Bone marrow (tissue), 2 donors: Measurements from ENCODE around the gene PER2.
A peak's percentile ranks its signal among the peaks of the same experiment; 100 is the strongest.
"Not testable (repeated sequence)": the region's sequence is repeated elsewhere in the genome, so short reads cannot be mapped to it uniquely, and the experiment has no call there.

ENCODE experiments used
- DNase-seq, 2 donors: peaks; one replicate each; lab custom pipeline; 2025; lab: John Stamatoyannopoulos, UW

Gene PER2, protein sequence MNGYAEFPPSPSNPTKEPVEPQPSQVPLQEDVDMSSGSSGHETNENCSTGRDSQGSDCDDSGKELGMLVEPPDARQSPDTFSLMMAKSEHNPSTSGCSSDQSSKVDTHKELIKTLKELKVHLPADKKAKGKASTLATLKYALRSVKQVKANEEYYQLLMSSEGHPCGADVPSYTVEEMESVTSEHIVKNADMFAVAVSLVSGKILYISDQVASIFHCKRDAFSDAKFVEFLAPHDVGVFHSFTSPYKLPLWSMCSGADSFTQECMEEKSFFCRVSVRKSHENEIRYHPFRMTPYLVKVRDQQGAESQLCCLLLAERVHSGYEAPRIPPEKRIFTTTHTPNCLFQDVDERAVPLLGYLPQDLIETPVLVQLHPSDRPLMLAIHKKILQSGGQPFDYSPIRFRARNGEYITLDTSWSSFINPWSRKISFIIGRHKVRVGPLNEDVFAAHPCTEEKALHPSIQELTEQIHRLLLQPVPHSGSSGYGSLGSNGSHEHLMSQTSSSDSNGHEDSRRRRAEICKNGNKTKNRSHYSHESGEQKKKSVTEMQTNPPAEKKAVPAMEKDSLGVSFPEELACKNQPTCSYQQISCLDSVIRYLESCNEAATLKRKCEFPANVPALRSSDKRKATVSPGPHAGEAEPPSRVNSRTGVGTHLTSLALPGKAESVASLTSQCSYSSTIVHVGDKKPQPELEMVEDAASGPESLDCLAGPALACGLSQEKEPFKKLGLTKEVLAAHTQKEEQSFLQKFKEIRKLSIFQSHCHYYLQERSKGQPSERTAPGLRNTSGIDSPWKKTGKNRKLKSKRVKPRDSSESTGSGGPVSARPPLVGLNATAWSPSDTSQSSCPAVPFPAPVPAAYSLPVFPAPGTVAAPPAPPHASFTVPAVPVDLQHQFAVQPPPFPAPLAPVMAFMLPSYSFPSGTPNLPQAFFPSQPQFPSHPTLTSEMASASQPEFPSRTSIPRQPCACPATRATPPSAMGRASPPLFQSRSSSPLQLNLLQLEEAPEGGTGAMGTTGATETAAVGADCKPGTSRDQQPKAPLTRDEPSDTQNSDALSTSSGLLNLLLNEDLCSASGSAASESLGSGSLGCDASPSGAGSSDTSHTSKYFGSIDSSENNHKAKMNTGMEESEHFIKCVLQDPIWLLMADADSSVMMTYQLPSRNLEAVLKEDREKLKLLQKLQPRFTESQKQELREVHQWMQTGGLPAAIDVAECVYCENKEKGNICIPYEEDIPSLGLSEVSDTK (N-terminal part only)

GRCh38 chr2:238287737-238288649 is at the start of gene PER2:
TSS of gene PER2 (minus strand) at chr2:238288610. CDS start at chr2:238277936, 10,674 bp downstream.
- DNase-seq, result peak; percentile 64 to 76

DNA sequence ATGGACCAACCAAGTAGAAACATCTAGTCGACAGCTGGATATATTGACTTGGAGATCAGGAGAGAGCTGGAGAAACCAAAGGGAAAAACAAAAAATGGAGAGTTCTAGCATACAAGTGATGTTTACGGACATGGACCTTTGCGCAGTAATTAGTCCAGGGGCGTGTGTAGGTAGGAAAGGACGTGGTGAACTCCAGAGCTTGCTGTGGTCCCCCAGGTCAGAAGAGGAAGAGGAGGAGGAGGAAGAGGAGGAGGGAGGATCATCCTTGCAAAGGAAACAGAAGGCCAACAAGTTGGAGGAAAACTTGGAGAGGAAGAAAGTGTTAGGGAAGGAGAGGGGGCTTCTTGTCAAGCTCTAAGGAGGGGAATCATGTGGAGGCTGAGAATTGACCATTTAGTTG is 49.4 kb upstream of the PER2 start:
- no peak for DNase-seq

- no peak for DNase-seq
These were observed 48.5 kb upstream of the PER2 start for GRCh38 chr2:238336793-238337444.

- no peak for DNase-seq
These were observed 47.7 kb upstream of the PER2 start for GRCh38 chr2:238336151-238336550.

DNA sequence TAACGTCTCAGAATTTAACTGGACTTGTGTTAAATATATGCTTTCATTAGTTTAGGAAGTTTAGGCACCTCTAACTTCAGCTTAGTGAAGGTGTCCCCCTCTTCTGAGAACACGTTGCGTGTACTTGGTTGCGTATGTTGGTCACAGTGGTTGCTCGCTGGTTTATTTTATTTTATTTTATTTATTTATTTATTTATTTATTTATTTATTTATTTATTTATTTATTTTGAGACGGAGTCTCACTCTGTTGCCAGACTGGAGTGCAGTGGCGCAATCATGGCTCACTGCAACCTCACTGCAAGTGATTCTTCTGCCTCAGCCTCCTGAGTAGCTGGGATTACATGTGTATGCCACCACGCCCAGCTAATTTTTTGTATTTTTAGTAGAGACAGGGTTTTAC is 47.2 kb upstream of the PER2 start:
- DNase-seq, result not testable (repeated sequence)

DNA sequence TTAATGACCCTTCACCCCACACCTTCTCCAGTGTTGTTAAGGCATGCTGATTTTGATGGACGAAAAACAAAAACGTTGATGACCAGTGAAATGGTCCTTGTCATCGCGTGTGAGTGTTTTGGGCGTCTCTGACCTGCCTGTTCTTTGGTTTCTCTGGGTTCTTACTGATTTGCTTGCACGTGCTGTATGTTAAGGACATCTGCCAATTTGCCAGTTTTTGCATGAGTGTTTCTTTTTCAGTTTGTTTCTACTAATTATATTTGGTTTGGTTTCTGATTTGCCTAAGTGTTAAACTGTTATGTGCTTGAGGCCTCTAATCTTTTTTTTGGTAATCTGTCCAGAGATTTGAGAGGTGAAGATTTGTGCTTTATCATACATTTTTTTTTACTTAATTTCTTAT is 46.5 kb upstream of the PER2 start:
- DNase-seq, result no peak

DNA sequence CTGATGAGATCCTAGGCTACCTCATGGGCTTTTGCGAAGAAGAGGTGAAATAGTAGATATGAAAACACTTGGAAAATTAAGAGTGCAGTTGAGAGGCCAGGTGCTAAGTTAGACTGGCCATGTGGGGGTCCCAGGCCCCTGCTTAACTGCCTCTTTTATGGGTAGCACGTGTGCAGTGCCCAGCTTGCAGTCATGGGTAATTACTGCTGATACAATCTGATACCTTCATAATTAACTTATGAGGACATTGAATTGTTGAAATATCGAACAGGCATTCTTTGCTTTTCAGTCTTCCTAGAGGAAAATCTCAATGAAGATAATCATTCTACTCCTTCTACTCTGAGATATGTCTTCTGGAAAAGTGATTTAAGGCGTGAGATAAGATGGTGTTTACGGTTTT is 43.5 kb upstream of the PER2 start:
- no peak for DNase-seq

DNA sequence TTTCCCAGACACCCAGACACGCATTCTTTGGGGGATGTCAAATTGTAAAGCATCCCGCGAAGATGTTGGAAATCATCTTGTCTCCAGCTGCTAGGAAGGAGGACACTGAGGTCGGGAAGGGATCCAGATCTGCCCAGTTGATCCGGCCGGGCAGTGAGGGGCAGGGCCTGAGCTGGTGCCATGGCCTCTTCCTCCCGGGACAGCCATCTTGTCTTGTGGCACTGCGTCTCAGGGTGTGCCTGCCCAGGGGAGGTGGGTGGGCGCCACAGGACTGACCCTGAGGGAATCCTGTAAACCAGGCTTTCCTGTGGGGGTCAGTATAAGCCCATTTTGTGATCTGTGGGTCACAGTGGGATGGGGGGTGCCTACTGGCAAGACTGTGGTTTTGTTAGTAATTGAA is 42.0 kb upstream of the PER2 start:
- DNase-seq, result no peak

- no peak for DNase-seq
These were observed 39.3 kb upstream of the PER2 start for GRCh38 chr2:238327751-238328150.

GRCh38 chr2:238326801-238327365 is 38.5 kb upstream of the PER2 start:
- DNase-seq, result no peak

DNA sequence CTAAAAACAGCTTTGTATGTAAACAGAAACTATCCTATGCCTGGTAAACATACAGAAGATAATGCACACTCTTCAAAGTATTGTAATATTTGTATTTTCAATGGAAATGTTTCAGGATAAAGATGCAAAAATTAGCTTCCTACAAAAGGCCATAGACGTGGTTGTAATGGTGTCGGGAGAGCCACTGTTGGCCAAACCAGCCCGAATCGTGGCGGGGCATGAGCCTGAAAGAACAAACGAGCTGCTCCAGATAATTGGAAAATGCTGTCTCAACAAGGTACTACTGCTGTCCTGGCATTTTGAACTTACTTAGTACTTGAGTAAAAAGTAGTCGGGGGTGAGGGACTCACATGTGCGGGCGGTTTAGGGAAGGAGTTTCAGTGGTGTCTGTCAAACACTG is 37.3 kb upstream of the PER2 start:
- no peak for DNase-seq

DNA sequence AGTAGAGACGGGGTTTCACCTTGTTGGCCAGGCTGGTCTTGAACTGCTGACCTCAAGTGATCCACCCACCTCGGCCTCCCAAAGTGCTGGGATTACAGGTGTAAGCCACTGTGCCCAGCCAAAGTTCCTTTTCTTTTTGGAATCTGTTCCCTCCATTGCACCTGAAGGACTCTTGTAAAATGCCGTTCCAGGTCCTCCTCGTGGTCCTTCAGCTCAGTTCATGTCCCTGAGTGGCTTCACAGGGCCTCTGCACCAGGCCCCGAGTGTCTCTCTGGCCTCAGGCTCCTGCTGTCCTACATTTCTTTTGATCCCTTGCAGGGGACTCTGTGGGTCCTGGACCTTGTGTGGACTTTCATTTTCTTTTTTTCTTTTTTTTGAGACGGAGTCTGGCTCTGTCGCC is 35.8 kb upstream of the PER2 start:
- DNase-seq, result not testable (repeated sequence)

DNA sequence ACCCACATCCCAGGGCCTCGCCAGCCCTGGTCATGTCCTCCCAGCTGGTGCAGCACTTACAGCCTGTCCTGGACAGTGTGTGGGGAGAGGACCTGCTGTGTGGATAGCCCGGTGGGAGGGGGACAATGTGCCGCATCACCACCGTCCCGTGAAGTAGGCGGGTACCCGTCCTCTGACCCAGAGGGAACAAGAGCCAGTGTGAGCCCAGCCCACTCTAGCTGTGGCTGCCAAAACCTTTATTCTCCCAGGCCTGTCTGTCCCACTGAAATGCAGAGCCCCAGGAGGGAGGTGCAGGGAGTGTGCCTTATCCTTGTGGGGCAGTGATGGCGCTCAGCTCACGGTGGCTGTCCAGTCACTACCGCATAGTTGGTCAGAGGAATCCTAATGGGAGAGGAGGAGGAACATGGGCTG is 33.6 kb upstream of the PER2 start:
- no peak for DNase-seq

- no peak for DNase-seq
These were observed 33.1 kb upstream of the PER2 start for GRCh38 chr2:238321467-238321866.

DNA sequence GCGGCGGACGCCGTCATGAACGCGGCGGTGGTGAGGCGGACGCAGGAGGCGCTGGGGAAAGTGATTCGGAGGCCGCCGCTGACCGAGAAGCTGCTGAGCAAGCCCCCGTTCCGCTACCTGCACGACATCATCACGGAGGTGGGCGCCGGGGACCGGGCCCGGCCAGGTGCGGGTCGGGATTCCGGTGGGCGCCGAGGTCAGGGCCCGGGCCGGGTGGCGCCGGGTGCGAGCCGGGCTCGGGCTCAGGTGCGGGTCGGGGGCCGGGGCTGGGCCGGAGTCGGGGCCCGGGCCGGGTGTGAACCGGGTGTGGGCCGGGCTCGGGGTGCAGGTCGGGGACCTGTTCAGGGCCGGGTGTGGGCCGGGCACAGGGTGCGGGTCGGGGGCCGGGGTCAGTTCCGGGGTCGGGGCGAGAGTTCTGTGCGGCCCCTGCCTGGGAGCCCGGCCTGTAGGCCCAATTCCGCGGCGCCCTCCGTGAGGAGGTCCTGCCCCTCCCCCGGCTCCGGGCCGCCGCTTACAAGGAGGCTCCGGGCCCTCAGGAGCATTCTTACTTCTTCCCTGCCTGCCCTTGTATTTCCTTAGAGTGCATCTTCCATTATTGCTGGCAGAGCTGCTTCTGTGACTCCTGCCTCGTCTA is 32.4 kb upstream of the PER2 start:
- no peak for DNase-seq

- DNase-seq, result peak; percentile 55 to 59
These were observed 31.8 kb upstream of the PER2 start, which contains the start of gene TRAF3IP1 for GRCh38 chr2:238320246-238320647. TSS of gene TRAF3IP1 (plus strand) at chr2:238320518. CDS start at chr2:238320663, 145 bp downstream.

- no peak for DNase-seq
These were observed 26.7 kb upstream of the PER2 start for GRCh38 chr2:238315031-238315595.

GRCh38 chr2:238314576-238314975 is 26.2 kb upstream of the PER2 start:
- no peak for DNase-seq

DNA sequence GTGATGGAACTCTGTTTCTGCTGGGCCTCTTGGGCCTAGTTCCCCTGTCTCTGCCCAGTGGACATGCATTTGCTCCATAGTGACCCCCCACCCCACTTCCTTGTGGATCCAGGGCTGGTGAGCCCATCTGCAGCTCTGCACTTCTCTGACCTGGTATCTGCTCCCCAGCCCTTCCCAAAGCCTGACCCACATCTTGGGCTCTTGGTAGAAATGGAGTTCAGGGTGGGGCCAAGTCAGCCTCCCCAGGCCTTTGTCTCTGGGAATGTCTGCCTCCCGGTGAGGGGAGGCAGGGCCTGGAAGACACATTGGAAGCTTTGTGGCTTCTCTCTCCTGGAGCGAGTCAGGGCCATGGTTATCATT is 25.6 kb upstream of the PER2 start:
- no peak for DNase-seq
